GM12878 (cell line): Measurements from ENCODE around the gene MFAP1. TPM values are rescaled to one million over a fixed set of nuclear protein-coding genes. Genes with fewer than 3 reads are reported as not detected.

ENCODE experiments used
- ATAC-seq: fragments of 200-7000 bp; cut with Tn5 transposase; 3 replicates; pipeline ENCODE4 v1.9.1; 2020; ENCODE audit warnings: mild to moderate bottlenecking, moderate library complexity
- BruUV-seq: library from RNA; stranded (reverse); fragments of 400-500 nt; replicated peaks from 2 replicates; lab custom pipeline; 2021; lab: Mats Ljungman, UMichigan
- CTCF ChIA-PET: fragments of 300-600 bp; sonication (Branson Sonifier 250); formaldehyde crosslinking; extraction: SDS; loops from one replicate; lab custom pipeline; 2021; ENCODE audit warnings: inconsistent platforms; lab: Yijun Ruan, JAX
- POLR2A ChIA-PET: fragments of 350-600 bp; formaldehyde crosslinking; extraction: SDS; loops from one replicate; lab custom pipeline; 2021; ENCODE audit warnings: inconsistent platforms; lab: Charles Lee
- RAD21 ChIA-PET: fragments of 300-600 bp; sonication (Branson Sonifier 250); formaldehyde crosslinking; loops from one replicate; lab custom pipeline; 2023; ENCODE audit warnings: antibody characterized with exemption; ENCODE audit not compliant: unreplicated experiment; lab: Charles Lee
- SMC1A ChIA-PET: fragments of 300-600 bp; sonication (Branson Sonifier 250); formaldehyde crosslinking; loops from one replicate; lab custom pipeline; 2023; ENCODE audit not compliant: unreplicated experiment, uncharacterized antibody; lab: Charles Lee
- DNase-seq: peaks from one replicate; pipeline ENCODE4 v3.0.0-alpha.2; 2011; ENCODE audit warnings: low read depth, low spot score
- FAIRE-seq: peaks from 3 replicates; lab custom pipeline; 2011; peaks lifted over from hg19 to GRCh38; lab: Jason Lieb, UNC
- H2AFZ ChIP-seq: 2 replicates; pipeline ENCODE4 v1.6.0; 2011; ENCODE audit warnings: low read depth, low read length, control low read depth; ENCODE audit not compliant: control insufficient read depth
- H3K27ac ChIP-seq: 2 replicates; pipeline ENCODE4 v1.5.1; 2011; ENCODE audit warnings: control low read depth; ENCODE audit not compliant: control insufficient read depth, insufficient read depth
- H3K27me3 ChIP-seq, 2 experiments: replicated peaks in 1 of 2; 2 replicates each; pipeline versions ENCODE4 v1.6.0 to v1.6.1; 2011; ENCODE audit warnings: low read length in 1 of 2; ENCODE audit not compliant: control insufficient read depth in 2 of 2, insufficient read depth in 2 of 2
- H3K36me3 ChIP-seq, 2 experiments: 2 replicates each; pipeline ENCODE4 v1.5.1; 2011; ENCODE audit warnings: low read length in 1 of 2; ENCODE audit not compliant: control insufficient read depth in 2 of 2, insufficient read depth in 2 of 2
- H3K4me1 ChIP-seq: 2 replicates; pipeline ENCODE4 v1.6.1; 2011; ENCODE audit warnings: mild to moderate bottlenecking, low read length, moderate library complexity, mixed read lengths; ENCODE audit not compliant: control insufficient read depth, insufficient read depth
- H3K4me2 ChIP-seq: 2 replicates; pipeline ENCODE4 v1.6.0; 2011; ENCODE audit warnings: control low read depth; ENCODE audit not compliant: control insufficient read depth, insufficient read depth
- H3K4me3 ChIP-seq: fragments of 200-600 bp; sonication (generic); 2 replicates; pipeline ENCODE4 v1.5.1; 2016
- H3K79me2 ChIP-seq: 2 replicates; pipeline ENCODE4 v1.6.0; 2011; ENCODE audit warnings: low read length; ENCODE audit not compliant: control insufficient read depth, insufficient read depth
- H3K9ac ChIP-seq: 2 replicates; pipeline ENCODE4 v1.8.0; 2011; ENCODE audit warnings: low read length, control low read depth, mixed read lengths; ENCODE audit not compliant: control insufficient read depth, insufficient read depth
- H3K9me3 ChIP-seq: replicated peaks from 3 replicates; pipeline ENCODE4 v1.5.1; 2011; ENCODE audit warnings: mild to moderate bottlenecking, low read length; ENCODE audit not compliant: control insufficient read depth, insufficient read depth
- H4K20me1 ChIP-seq: 2 replicates; pipeline ENCODE4 v1.6.0; 2011; ENCODE audit not compliant: control insufficient read depth, insufficient read depth
- ATF7 ChIP-seq: fragments of 450-650 bp; IDR thresholded peaks from 2 replicates; pipeline ENCODE4 v1.6.1; 2016; ENCODE audit warnings: low read depth, mild to moderate bottlenecking
- GATAD2B ChIP-seq: fragments of 450-650 bp; conservative IDR thresholded peaks from 2 replicates; pipeline ENCODE4 v1.6.1; 2017; ENCODE audit warnings: low read depth, mild to moderate bottlenecking, moderate library complexity
- LARP7 ChIP-seq: fragments of 450-650 bp; IDR thresholded peaks from 2 replicates; pipeline ENCODE4 v1.6.1; 2017; ENCODE audit warnings: mild to moderate bottlenecking
- MEF2B ChIP-seq: fragments of 450-650 bp; IDR thresholded peaks from 2 replicates; pipeline ENCODE4 v1.6.1; 2018; ENCODE audit warnings: mild to moderate bottlenecking, moderate library complexity; ENCODE audit not compliant: partially characterized antibody, poor library complexity, severe bottlenecking
- NFYA ChIP-seq: IDR thresholded peaks from 2 replicates; pipeline ENCODE4 v1.6.1; 2011; ENCODE audit warnings: low read depth, mild to moderate bottlenecking, low read length, improper control_type of control experiment, borderline replicate concordance
- NFYB ChIP-seq: IDR thresholded peaks from 2 replicates; pipeline ENCODE4 v1.6.1; 2011; ENCODE audit warnings: low read depth, mild to moderate bottlenecking, low read length, improper control_type of control experiment, moderate library complexity; ENCODE audit not compliant: insufficient read depth
- NR2C2 ChIP-seq: IDR thresholded peaks from 2 replicates; pipeline ENCODE4 v1.6.1; 2011; ENCODE audit warnings: borderline replicate concordance, low read depth; ENCODE audit not compliant: control insufficient read depth, insufficient read length
- STAT1 ChIP-seq: fragments of 450-650 bp; conservative IDR thresholded peaks from 2 replicates; pipeline ENCODE4 v1.6.1; 2014; ENCODE audit warnings: antibody characterized with exemption, mild to moderate bottlenecking
- TAF1 ChIP-seq: IDR thresholded peaks from 2 replicates; pipeline ENCODE4 v1.6.1; 2011; ENCODE audit warnings: mild to moderate bottlenecking, low read depth, low read length, borderline replicate concordance
- TBL1XR1 ChIP-seq: IDR thresholded peaks from 2 replicates; pipeline ENCODE4 v1.6.1; 2012; ENCODE audit warnings: low read depth, low read length, improper control_type of control experiment
- TCF12 ChIP-seq: IDR thresholded peaks from 2 replicates; pipeline ENCODE4 v1.6.1; 2011; ENCODE audit warnings: low read depth, mild to moderate bottlenecking, low read length
- ZSCAN29 ChIP-seq: fragments of 450-650 bp; IDR thresholded peaks from 2 replicates; pipeline ENCODE4 v1.6.1; 2017; ENCODE audit warnings: mild to moderate bottlenecking, moderate library complexity
- WGBS: methylation state at CpG from one replicate; pipeline ENCODE4 v1.1.6; 2016; ENCODE audit warnings: low lambda C conversion rate; ENCODE audit not compliant: insufficient replicate concordance, insufficient coverage; ENCODE audit errors: missing lambda C conversion rate; 5-methylcytosine and 5-hydroxymethylcytosine counted together
- in situ Hi-C: fragments of 300-500 bp; cut with MboI; formaldehyde crosslinking; loops from 9 replicates; pipeline ENCODE4 v1.14.3; 2018; ENCODE audit warnings: mixed read lengths
- intact Hi-C: fragments of 100-400 bp; cut with micrococcal nuclease; formaldehyde crosslinking; loops from one replicate; pipeline ENCODE4 v1.14.2; 2022; ENCODE audit not compliant: unreplicated experiment
- polyA plus RNA-seq, 11 experiments: library from polyadenylated mRNA; depleted of rRNA in 4 of 11; unstranded in 6 of 11; stranded (reverse) in 5 of 11; fragments of >200 nt; fragmentation: Nextera tagmentation in 4 of 11; fragmentation: Illumina TruSeq in 1 of 11; extraction: Ambion mirVana in 4 of 11; extraction: Trizol in 1 of 11; gene quantifications; 1 replicate in 1 of 11; 2 replicates in 10 of 11; pipeline versions ENCODE4 v1.2.1 to v1.2.3, GENCODE V29; 2011 to 2016; ENCODE audit warnings: inconsistent platforms in 2 of 11, missing spikeins in 2 of 11, low read depth in 1 of 11
- total RNA-seq, 4 experiments: library from RNA; depleted of rRNA in 3 of 4; stranded (reverse); fragments of >200 nt in 3 of 4; fragmentation: Illumina TruSeq in 1 of 4; extraction: Trizol in 1 of 4; gene quantifications; 2 replicates each; pipeline versions ENCODE4 v1.2.1 to v1.2.3, GENCODE V29; 2013 to 2021
- TF ChIP-seq, protein P1 (sequence below): fragments of 450-650 bp; IDR thresholded peaks from 2 replicates; pipeline ENCODE4 v1.6.1; 2016; ENCODE audit warnings: mild to moderate bottlenecking
- TF ChIP-seq, protein P2 (sequence below): fragments of 450-650 bp; IDR thresholded peaks from 2 replicates; pipeline ENCODE4 v1.6.1; 2018; ENCODE audit warnings: mild to moderate bottlenecking, low read depth, moderate library complexity; ENCODE audit not compliant: partially characterized antibody
- TF ChIP-seq, protein P3 (sequence below): fragments of 150-350 bp; IDR thresholded peaks from 2 replicates; pipeline ENCODE4 v1.6.1; 2016; ENCODE audit warnings: low read depth, low read length

MFAP1 gene
- total and polyA plus RNA-seq, 10 of the 15 experiments (the other 5 are each of a cell fraction or from before 2014, with no cell fraction given): 24.5 to 67.3 (median 47.4) TPM

DNA sequence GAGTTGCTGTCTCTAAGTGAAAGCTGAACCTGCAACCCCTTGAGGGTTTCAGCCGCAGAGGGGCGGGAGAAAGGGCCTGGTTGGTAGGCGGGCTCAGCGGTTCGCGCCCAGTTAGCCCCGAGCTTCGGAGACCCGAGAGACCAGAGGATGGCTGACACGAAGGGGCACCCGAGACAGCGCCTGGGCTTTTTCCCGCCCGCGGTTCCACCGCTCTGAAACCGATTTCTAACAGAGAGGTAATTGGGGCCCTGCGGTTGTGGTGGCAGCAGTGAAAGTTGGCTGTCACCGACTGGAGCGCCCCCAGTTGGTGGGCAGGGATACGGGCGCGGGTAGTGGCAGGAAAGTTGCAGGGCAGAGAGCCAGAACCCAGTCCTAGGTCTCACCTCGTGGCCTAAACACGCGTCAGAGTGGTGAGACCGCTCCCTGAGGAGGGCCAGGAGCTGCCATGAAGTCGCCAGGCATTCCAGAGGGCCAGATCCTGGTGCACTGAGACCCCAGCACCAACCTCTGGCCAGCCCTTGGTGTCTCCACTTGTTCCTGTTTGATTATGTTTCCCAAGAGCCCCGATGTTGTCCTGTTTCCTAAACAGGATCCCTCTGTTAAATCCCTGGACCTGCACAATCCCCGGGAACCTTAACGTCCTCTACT, 47.1 kb downstream of the MFAP1 start:
- Histone ChIP-seq H3K4me3 (peak overlapping the region; percentile 78), H3K27ac (peak overlapping the region; percentile 91), H4K20me1 (no peaks in the 10 kb centered on the region), H3K4me1 (peaks cover 16% of the 10 kb centered on the region), H3K36me3 (peaks cover 4 to 8% of the 10 kb centered on the region in 2 experiments), H3K27me3 (no peaks in the 10 kb centered on the region), H3K9ac (peak overlapping the region; percentile 79), H3K9me3 (no peaks in the 10 kb centered on the region; the same call in 2 of the 3 replicates), H3K4me2 (peak overlapping the region; percentile 100), H2AFZ (peak overlapping the region; percentile 68), H3K79me2 (no peaks in the 10 kb centered on the region)
- FAIRE-seq: peak; percentile 68
- ATAC-seq: peak; percentile 86
- CTCF ChIA-PET: interaction anchor here (1.1 to 5.8 kb wide), 9 partner anchors 11 to 54 kb away, joined by 3 to 72 read pairs (median 6); partner anchors contain the start of genes HYPK, SERF2 and SERINC4
- POLR2A ChIA-PET: interaction anchor here (0.6 to 4.4 kb wide), 13 partner anchors 11 to 933 kb away, joined by 3 to 58 read pairs (median 6); partner anchors contain the start of genes HYPK, MFAP1, PATL2 and SERF2
- intact Hi-C loops (loop anchor here (1.0 to 5.0 kb wide), 3 partner anchors 11 to 50 kb away; partner anchors contain the start of gene WDR76), in situ Hi-C loops (loop anchor here (25.0 kb wide), 1 partner anchor 1515 kb away; the partner anchor contains the start of genes GANC and TMEM87A)
- DNase-seq: peak; percentile 78
- WGBS: 1% methylated on average over 31 of the region's 31 CpGs
- TSS peak; percentile 67 for BruUV-seq
- RAD21 ChIA-PET: interaction anchor here (0.6 to 3.5 kb wide), 15 partner anchors 8 to 564 kb away, joined by 3 to 54 read pairs (median 8); partner anchors contain the start of genes HYPK, MFAP1, SERF2 and SERINC4
- SMC1A ChIA-PET: interaction anchor here (0.6 to 14.9 kb wide), 12 partner anchors 9 to 54 kb away, joined by 3 to 129 read pairs (median 4); partner anchors contain the start of genes PDIA3 and SERF2
- TF ChIP-seq GATAD2B (peak; percentile 81), TBL1XR1 (peak; percentile 75), STAT1 (peak; percentile 52; the same call in 1 of the 2 replicates), MEF2B (peak; percentile 77), LARP7 (peak; percentile 71), ZSCAN29 (peak; percentile 83), NFYB (peak; percentile 68), TAF1 (peak; percentile 17; the same call in 1 of the 2 replicates), NFYA (no peak), ATF7 (peak; percentile 40; the same call in 1 of the 2 replicates), TCF12 (no peak; the same call in 1 of the 2 replicates), NR2C2 (no peak)
- TF ChIP-seq, protein P1, sequence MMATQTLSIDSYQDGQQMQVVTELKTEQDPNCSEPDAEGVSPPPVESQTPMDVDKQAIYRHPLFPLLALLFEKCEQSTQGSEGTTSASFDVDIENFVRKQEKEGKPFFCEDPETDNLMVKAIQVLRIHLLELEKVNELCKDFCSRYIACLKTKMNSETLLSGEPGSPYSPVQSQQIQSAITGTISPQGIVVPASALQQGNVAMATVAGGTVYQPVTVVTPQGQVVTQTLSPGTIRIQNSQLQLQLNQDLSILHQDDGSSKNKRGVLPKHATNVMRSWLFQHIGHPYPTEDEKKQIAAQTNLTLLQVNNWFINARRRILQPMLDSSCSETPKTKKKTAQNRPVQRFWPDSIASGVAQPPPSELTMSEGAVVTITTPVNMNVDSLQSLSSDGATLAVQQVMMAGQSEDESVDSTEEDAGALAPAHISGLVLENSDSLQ: peak; percentile 71
- TF ChIP-seq, protein P2, sequence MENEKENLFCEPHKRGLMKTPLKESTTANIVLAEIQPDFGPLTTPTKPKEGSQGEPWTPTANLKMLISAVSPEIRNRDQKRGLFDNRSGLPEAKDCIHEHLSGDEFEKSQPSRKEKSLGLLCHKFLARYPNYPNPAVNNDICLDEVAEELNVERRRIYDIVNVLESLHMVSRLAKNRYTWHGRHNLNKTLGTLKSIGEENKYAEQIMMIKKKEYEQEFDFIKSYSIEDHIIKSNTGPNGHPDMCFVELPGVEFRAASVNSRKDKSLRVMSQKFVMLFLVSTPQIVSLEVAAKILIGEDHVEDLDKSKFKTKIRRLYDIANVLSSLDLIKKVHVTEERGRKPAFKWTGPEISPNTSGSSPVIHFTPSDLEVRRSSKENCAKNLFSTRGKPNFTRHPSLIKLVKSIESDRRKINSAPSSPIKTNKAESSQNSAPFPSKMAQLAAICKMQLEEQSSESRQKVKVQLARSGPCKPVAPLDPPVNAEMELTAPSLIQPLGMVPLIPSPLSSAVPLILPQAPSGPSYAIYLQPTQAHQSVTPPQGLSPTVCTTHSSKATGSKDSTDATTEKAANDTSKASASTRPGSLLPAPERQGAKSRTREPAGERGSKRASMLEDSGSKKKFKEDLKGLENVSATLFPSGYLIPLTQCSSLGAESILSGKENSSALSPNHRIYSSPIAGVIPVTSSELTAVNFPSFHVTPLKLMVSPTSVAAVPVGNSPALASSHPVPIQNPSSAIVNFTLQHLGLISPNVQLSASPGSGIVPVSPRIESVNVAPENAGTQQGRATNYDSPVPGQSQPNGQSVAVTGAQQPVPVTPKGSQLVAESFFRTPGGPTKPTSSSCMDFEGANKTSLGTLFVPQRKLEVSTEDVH: peak; percentile 72
- TF ChIP-seq, protein P3, sequence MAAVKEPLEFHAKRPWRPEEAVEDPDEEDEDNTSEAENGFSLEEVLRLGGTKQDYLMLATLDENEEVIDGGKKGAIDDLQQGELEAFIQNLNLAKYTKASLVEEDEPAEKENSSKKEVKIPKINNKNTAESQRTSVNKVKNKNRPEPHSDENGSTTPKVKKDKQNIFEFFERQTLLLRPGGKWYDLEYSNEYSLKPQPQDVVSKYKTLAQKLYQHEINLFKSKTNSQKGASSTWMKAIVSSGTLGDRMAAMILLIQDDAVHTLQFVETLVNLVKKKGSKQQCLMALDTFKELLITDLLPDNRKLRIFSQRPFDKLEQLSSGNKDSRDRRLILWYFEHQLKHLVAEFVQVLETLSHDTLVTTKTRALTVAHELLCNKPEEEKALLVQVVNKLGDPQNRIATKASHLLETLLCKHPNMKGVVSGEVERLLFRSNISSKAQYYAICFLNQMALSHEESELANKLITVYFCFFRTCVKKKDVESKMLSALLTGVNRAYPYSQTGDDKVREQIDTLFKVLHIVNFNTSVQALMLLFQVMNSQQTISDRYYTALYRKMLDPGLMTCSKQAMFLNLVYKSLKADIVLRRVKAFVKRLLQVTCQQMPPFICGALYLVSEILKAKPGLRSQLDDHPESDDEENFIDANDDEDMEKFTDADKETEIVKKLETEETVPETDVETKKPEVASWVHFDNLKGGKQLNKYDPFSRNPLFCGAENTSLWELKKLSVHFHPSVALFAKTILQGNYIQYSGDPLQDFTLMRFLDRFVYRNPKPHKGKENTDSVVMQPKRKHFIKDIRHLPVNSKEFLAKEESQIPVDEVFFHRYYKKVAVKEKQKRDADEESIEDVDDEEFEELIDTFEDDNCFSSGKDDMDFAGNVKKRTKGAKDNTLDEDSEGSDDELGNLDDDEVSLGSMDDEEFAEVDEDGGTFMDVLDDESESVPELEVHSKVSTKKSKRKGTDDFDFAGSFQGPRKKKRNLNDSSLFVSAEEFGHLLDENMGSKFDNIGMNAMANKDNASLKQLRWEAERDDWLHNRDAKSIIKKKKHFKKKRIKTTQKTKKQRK: no peak
